Measurements from ENCODE around the gene TM4SF4.

The TM4SF4 gene

DNA sequence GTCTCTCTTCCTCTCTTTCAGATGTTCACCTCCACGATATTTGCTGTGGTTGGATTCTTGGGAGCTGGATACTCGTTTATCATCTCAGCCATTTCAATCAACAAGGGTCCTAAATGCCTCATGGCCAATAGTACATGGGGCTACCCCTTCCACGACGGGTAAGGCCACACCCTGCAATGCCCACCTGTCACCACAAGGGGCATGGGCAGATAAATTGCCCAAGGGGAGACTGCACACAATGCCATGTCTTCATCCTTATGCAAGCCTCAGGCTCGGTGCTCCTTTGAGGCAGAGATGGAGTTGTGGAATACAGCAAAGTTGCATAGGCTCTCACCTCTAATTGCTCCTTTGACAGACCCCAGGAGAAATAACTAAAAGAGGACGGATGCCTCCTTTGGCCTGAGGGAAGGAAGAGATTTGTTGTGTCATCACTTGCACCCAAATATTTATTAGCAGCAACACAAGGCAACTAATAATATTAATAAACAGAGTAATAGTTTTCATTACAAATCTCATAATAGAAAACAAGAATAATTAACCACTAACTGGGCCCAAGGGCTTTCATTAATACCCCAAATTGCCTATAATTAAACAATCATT is 13.2 kb downstream of the TM4SF4 start:
- no peak for DNase-seq

DNA sequence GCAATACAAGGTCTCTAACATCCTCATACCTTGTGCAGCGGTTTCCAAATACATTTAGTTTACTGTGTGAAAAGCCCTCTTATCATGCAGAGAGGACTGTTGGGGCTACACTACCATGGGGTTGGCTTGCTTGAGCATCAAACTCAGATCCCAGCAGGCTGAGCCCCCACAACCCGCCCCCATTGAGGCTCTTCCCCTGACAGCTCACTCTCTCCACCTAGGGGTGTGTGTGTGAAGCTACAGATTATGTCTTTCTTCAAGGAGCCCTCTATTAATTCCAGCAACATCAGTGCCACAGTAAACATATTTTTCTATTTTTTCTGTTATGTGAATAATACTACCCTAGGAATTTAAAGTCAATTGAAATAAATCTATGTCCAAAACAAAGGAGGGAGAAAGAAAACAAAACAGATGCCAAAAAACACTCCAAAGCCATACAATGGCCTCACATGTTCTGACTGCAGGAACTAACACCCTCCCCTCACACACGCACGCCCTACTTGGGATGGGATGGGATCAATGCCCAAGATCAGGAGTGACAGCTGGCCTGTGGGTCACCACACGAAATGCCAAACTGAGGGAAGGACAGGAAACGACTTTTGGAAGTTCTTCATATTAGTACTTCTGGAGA is 14.7 kb downstream of the TM4SF4 start:
- DNase-seq, result no peak

DNA sequence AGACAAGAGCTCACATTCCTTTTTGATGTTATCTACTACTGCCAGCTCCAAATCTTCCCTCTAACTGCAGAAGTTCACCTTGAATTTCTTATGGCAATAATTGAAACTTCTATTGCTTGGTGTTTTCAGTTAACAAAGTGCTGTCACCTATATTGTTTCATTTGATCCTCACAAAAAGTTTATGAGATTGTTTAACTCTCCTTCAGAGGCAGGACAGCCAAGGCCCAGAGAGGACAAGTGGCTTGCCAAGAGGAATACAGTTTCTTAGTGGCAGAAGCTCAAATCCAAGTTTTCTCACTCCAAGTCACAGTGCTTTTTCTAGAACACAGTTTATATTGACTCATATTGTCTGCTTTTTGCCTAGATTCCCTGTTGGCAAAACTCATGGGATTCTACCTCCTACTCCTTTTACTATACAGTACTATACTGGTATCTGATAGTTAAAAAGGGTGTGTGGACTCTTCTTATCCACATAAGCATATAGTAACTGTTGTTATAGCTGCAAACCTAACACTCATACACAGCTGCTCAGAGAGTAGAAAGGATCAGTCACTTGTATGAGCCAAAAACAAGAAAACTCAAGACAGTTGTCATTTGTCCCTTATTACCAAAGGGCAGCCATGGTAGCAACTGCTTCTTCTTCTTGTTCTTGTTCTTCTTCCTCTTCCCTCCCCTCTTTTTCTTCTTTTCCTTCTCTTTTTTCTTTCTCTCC is 15.9 kb downstream of the TM4SF4 start:
- DNase-seq, result no peak

DNA sequence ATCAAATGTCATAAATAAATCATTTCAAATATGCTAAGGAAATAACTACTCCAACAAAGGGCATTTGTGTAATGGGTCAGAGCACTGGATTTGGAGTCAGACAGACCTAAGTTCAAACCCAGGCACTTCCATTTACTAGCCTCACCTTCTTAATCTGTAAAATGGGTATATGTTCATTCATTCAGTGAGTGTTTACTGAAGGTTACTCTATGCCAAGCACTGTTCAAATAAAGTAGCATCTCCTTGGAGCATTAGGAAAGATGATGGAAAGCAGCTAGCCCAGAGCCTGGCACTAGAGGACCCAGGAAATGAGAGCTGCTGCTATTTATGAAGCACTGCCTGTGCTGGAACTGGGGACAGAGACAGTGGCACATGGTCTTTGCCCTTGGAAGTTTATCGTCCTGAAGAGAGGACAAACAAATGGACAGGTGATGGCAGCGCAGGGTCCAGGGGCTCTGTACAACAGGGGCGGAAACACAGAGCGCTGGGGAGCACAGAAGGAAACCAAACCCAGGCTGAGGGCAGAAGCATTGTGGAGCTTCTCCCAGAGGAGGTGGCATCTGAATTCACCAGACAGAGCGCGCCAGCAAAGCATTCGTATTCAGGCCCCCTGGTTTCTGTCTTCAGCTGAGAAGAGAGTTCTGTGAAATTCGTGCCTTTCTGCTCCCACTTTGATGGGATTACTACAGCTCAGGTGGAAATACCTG is 19.0 kb downstream of the TM4SF4 start:
- no peak for DNase-seq

DNA sequence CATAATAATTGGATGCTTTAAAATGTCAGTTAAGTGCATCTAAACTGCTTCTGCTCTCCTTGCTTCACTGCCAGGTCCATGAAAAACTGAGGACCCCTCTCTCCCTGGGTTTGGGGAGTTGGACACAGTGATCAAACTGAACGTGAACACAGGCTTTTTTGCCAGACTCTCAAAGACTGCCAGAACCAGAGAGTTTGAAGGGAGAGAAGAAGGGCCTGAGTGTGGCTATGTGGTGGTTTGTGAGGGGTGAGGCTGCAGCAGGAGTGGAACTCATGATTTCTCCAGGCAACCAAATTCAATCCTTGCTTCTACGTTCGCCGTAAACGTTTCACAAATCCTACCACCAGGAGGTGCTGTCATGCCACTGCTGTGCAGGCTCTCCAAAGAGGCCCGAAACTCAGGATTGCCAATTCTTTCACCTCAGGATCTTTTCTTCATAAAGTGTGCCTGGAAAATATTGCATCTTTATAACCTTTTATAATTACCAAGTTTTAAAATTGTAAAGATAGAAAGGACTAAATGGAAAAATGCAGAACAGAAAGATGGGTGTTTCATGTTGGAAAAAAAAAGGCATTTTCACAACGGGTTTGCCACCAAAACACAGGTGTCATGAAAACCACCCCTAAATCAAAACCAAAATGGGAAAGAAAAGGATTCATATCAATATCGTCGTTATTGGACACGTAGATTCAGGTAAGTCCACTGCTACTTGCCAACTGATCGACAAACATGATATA is 19.7 kb downstream of the TM4SF4 start:
- DNase-seq, result peak; percentile 74

- no peak for DNase-seq
These were observed 20.5 kb downstream of the TM4SF4 start for GRCh38 chr3:149494759-149495580.

- DNase-seq, result no peak
These were observed 21.2 kb downstream of the TM4SF4 start for GRCh38 chr3:149495581-149496125.

- no peak for DNase-seq
These were observed 22.4 kb downstream of the TM4SF4 start for GRCh38 chr3:149496891-149497290.

DNA sequence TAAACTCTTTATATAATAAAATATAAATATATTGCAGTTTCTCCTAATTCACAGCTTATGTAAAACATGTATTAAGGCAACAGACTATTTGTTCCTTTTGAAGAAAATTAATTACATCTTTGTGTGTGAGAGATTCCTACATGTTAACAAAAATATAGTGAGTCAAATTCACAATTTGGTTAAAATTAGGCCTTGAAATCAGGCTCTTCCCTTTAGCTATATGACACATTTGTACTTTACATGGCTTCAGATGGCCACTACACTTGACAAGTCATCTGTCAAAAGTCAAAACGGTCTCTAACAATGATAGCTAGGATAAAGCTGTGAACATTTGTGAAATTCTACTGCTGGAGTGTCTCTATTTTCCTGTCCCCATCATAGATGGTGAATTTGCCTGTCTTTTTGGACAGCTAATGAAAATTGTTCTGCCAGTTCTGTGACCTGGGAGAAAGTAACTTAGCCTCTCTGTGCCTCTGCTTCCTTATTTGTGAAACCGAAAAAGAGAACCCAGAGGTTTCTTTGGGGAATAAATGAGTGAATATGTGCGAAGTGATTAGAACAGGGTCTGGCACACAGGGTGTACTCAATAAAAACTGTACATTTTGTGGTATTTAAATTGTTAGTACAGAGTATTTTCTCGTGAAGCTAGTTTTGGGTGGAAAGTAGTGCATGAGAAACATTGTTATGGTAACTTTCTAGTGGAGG is 23.6 kb downstream of the TM4SF4 start:
- DNase-seq, result no peak

- DNase-seq, result no peak
These were observed 27.0 kb downstream of the TM4SF4 start for GRCh38 chr3:149501524-149501923.

- DNase-seq, result no peak
These were observed 27.9 kb downstream of the TM4SF4 start for GRCh38 chr3:149502438-149502837.

GRCh38 chr3:149506540-149506939 is 32.0 kb downstream of the TM4SF4 start:
- DNase-seq, result no peak

GRCh38 chr3:149506965-149507364 is 32.5 kb downstream of the TM4SF4 start:
- no peak for DNase-seq

DNA sequence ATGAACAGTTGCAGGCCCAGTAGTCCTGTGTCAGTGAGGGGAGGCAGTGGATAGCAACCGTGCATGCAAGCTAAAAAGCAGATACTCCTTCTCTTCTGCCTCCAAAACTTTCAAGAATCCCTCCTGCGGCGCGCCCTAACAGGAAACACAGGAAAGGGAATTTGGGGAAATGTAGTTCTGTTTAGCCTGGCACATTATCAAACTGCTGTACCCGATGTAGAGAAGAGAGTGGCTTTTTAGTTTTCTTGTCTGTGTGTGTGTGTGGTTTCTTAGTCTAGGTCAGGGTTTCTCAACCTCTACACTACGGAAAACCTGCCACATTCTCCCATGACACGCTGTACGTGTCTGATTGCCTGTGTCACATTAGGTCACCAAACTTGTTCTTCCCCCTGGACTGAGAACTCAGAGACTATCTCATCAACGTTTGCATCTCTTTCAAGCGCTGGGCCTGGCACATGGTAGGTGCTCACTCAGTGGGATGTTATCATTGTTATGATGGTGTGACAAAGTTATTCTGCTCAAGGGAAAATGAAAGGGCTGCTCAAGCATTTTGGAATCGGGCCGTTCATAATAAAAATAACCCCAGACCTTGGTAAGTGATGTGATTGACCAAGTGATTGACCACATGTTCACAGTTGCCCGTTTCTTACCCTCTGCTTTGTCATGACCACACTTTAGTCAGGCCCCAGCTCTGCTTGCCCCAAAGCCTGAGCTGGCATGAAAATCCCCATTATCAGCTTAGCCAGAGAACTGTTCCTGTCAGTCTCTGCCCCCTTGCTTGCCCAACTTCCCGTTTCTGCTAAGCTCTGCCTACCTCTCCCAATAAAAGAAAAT is 33.2 kb downstream of the TM4SF4 start:
- DNase-seq, result no peak

GRCh38 chr3:149509526-149509925 is 35.0 kb downstream of the TM4SF4 start:
- no peak for DNase-seq

DNA sequence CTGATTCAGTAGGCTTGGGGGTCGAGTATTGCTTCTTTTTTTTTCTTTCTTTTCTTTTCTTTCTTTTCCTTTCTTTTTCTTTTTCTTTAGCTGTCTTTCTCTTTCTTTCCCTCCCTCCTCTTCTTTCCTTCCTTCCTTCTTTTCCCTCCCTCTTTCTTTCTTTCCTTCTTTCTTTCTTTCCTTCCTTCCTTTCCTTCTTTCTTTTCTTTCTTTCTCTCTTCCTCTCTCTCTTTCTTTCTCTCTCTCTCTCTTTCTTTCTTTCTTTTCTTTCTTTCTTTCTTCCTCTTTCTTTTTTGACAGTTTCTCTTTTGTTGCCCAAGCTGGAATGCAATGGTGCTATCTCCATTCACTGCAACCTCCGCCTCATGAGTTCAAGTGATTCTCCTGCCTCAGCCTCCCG is 36.0 kb downstream of the TM4SF4 start:
- no peak for DNase-seq

GRCh38 chr3:149511040-149511626 is 36.6 kb downstream of the TM4SF4 start:
- DNase-seq, result no peak

DNA sequence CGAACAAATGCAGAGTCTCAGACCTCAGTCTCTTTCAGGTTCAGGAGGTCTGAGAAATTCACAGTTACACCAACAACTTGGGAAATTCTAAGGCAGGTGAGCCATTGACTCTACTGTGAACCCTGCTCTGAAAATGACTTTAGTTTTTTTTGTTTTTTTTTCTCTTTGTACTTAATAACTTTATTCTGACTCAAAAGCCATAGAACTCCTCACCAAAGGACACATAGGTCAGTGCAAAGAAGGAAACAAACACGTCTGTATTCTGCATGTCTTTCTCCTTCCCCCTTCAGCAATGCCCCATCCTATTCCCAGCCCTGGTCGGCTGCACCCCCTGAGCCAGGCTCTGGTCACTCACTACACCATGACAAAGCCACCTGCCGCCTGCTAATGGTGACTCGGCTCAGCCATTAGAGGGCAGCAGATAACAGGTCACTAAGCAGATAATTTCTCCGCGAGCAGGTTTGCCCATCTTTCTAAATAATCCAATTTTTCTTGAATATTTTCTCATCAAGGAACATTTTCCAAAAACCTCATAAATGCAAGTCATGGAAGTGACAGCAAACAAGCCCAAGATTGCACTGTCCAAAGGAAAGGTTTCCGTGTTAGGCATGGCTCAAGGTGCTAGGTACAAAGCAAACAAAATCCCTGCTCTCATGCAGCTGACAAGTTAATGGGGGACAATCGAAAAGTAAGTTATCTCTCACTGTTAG is 37.7 kb downstream of the TM4SF4 start:
- peak; percentile 70 for DNase-seq

- no peak for DNase-seq
These were observed 40.0 kb downstream of the TM4SF4 start for GRCh38 chr3:149514471-149514870.
